ENCODE measurements around the gene MAPK7. TPM values are rescaled to one million over a fixed set of nuclear protein-coding genes. Genes with fewer than 3 reads are reported as not detected.

Gene MAPK7
- total RNA-seq, 1 donor from 2014 or later = 30.8 TPM

GRCh38 chr17:19363114-19363438 lies 15.2 kb upstream of the MAPK7 start:
- no peak for DNase-seq (ENCODE audit: low read depth)
- Histone ChIP-seq H3K27me3 (ENCODE audit: control insufficient read depth, insufficient read depth, low read length) (no peaks in the 10 kb centered on the region), H3K36me3 (ENCODE audit: control insufficient read depth, insufficient read depth, low read length) (no peaks in the 10 kb centered on the region), H3K4me3 (ENCODE audit: low read depth, low read length) (no peak overlapping the region)
- no peak for TF ChIP-seq CTCF (IDR thresholded peaks at IDR 0.05; ENCODE audit: insufficient read depth, low read length, poor library complexity, severe bottlenecking)

- no peak for TF ChIP-seq CTCF (IDR thresholded peaks at IDR 0.05; ENCODE audit: insufficient read depth, low read length, poor library complexity, severe bottlenecking)
- Histone ChIP-seq H3K4me3 (ENCODE audit: low read depth, low read length) (no peak overlapping the region), H3K27me3 (ENCODE audit: control insufficient read depth, insufficient read depth, low read length) (no peaks in the 10 kb centered on the region), H3K36me3 (ENCODE audit: control insufficient read depth, insufficient read depth, low read length) (no peaks in the 10 kb centered on the region)
- no peak for DNase-seq (ENCODE audit: low read depth)
Observed at GRCh38 chr17:19363460-19364035, 14.8 kb upstream of the MAPK7 start.

GRCh38 chr17:19364699-19365498 lies 13.4 kb upstream of the MAPK7 start:
- DNase-seq (ENCODE audit: low read depth) = no peak
- H3K36me3 ChIP-seq (ENCODE audit: control insufficient read depth, insufficient read depth, low read length) = no peaks in the 10 kb centered on the region
- no peak overlapping the region for H3K4me3 ChIP-seq (ENCODE audit: low read depth, low read length)
- no peak for TF ChIP-seq CTCF (IDR thresholded peaks at IDR 0.05; ENCODE audit: insufficient read depth, low read length, poor library complexity, severe bottlenecking)
- no peaks in the 10 kb centered on the region for H3K27me3 ChIP-seq (ENCODE audit: control insufficient read depth, insufficient read depth, low read length)

GRCh38 chr17:19365499-19365817 lies 12.8 kb upstream of the MAPK7 start:
- H3K36me3 ChIP-seq (ENCODE audit: control insufficient read depth, insufficient read depth, low read length) = no peaks in the 10 kb centered on the region
- H3K4me3 ChIP-seq (ENCODE audit: low read depth, low read length) = no peak overlapping the region
- H3K27me3 ChIP-seq (ENCODE audit: control insufficient read depth, insufficient read depth, low read length) = no peaks in the 10 kb centered on the region
- no peak for TF ChIP-seq CTCF (IDR thresholded peaks at IDR 0.05; ENCODE audit: insufficient read depth, low read length, poor library complexity, severe bottlenecking)
- DNase-seq (ENCODE audit: low read depth) = no peak

- DNase-seq (ENCODE audit: low read depth) = no peak
- H3K27me3 ChIP-seq (ENCODE audit: control insufficient read depth, insufficient read depth, low read length) = no peaks in the 10 kb centered on the region
- TF ChIP-seq CTCF (IDR thresholded peaks at IDR 0.05; ENCODE audit: insufficient read depth, low read length, poor library complexity, severe bottlenecking) = no peak
- H3K36me3 ChIP-seq (ENCODE audit: control insufficient read depth, insufficient read depth, low read length) = no peaks in the 10 kb centered on the region
- H3K4me3 ChIP-seq (ENCODE audit: low read depth, low read length) = no peak overlapping the region
Observed at GRCh38 chr17:19365833-19366636, 12.3 kb upstream of the MAPK7 start.
